Globus pallidus (tissue), 1 donor: Measurements from ENCODE around the gene SERPINC1.
"Not testable (repeated sequence)": the region's sequence is repeated elsewhere in the genome, so short reads cannot be mapped to it uniquely, and the experiment has no call there.

ENCODE experiments used
- DNase-seq: peaks from one replicate; pipeline ENCODE4 v3.0.0-alpha.2; 2015; ENCODE audit warnings: low spot score

Gene SERPINC1

DNA sequence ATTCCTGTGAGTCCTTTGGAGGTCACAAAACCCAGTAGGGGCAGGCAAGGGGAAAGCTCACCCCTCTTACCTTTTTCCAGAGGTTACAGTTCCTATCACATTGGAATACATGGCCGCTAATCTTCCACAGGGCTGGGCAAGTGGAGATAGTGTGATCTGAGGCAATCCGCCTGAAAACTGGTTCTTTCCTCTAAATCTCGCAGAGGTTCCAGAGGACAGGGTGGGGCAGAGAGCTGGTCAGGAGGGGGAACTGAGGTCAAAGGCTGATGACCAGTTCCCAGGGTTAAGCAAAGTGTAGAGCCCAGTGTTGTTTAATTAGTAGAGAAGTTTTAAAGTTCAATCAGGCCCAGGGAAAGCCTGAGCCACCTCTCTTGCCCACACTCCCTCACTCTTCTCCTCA, at the start of gene SERPINC1:
TSS of gene SERPINC1 (minus strand) at position 179 of the 400 bp plus-strand sequence. CDS start at position 111, 68 bp downstream.
- no peak for DNase-seq

DNA sequence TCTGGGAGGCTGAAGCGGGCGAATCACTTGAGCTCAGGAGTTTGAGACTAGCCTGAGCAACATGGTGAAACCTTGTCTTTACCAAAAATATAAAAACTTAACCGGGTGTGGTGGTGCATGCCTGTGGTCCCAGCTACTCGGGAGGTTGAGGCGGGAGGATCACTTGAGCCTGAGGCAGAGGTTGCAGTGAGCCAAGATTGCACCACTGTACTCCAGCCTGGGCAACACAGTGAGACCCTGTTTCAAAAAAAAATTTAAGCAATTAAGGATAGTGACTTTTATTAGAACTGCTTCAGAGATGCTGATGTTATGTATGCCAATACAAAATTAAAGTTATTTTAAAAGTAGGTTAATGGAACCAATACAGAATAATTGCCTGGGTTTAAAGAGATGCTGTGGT, 48.8 kb upstream of the SERPINC1 start:
- DNase-seq: not testable (repeated sequence)

DNA sequence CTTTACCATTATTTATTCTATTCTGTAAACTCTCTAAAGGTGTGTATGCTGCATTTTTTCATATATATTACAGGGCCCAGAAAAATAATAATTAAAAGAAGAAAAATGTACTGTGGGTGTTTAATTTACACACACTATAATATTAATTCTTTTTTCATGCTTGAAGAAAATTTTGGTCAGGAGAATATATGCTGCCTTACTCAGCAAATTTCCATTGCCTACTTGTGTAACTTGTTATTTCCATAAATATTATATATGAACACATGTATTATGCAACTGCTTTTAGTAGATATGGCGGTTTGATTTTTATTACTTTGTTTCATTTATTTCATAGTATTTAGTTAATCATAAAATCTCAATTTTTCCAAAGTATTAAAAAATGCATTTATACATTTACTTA, 46.4 kb upstream of the SERPINC1 start:
- no peak for DNase-seq

DNA sequence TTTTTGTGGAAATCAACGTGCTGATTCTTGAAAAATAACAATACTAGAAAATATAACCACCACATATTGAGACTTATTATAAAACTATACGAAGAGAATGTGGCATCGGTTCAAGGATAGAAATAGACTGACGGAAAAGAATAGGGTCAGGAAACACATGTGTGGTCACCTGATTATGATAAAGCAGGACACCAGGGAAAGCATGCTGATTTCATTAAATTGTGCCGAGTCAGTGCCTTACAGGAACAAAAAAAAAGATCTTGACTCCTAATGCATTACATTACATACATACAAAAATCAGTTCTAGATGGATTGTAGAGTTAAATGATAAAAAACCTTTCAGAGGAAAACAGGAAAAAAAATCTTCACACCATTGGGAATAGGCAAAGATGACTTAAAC, 43.5 kb upstream of the SERPINC1 start:
- DNase-seq: no peak

DNA sequence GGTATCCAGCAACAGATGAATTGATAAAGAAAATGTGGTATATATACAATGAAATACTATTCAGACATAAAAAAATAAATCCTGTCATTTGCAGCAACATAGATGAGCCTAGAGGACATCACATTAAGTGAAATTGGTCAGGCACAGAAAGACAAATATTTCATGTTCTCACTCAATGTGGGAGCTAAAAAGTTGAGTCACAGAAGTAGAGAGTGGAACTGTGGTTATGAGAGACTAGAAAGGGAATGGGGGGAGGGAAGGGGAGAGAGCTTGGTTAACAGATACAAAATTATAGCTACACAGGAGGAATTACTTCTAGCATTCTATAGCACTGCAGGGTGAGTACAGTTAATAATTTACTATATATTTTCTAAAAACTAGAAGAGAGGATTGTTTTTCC, 37.1 kb upstream of the SERPINC1 start:
- DNase-seq: no peak

DNA sequence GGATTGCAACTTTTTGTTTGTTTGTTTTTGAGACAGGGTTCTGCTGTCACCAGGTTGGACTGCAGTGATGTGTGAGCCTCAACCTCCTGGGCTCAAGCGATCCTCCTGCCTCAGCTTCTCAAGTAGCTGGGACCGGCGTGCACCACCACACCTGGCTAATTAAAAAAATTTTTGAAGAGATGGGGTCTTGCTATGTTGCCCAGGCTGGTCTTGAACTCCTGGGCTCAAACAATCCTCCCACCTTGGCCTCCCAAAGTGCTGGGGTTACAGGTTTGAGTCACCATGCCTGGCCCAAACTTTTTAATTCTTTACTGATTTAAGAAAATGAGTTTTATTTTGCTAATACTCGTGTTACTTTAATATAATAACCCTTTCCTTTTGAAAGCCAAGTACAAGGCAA, 31.5 kb upstream of the SERPINC1 start:
- no peak for DNase-seq

DNA sequence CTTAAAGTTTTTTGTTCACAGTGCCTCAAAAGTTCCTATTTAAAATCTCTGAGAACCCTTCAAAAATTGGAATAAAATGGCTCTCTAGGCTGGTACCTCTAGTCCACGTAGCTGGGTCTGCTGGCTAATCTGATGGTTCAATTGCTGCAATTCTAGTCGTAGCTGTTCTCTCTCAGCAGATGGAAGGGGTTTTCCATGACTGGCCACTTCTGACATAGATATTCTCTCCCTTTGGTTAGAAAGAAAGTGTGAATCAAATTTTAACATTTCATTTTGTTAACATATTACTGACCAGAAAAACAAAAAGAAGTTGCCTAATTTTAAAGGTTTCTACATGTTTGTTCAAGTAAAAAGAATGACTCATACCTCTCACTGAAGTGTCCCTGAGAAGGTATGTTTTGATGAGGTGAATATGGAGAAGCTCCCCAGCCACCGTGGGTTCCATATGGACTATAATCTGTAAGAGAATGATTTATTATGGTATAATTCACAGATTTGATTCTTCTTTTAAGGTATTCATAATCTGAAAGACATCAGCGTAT, 29.3 kb upstream of the SERPINC1 start:
- DNase-seq: no peak

DNA sequence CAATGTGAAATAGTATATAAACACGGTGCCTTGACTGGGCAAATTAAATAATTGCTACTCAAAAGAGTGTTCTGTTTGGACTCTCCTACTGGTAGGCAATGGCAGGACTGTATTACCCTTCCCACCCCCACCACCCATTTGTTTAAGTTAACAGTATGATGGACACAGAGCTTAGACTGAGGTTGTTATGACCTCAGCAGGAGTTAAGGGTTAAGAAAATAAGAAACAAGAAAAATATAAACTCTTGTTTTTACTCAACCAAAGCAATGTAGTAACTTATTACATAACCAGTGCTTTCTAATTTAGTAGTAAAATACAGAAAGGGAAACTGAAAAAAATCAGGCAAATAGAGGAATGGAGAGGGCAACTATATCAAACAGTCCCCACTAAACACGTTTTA, 19.9 kb upstream of the SERPINC1 start:
- no peak for DNase-seq

DNA sequence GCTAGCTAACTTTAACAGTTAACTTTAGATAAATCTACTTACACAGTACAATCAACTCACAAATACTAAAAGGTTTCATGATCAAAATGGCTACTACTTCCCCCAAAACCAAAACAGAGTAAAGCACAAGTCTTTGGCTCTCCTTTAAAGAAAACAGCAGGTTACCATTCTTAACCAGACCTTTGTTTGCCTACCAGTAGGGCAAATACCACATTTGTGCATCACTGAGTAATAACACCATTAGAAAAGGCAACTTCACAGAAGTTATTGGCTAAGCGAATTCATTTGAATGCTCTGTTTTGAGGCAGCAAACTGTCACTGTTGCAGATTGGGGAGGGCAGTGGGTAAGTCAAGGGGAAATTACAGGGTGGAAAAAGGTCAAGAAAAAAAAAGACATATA, 17.3 kb upstream of the SERPINC1 start:
- DNase-seq: no peak

DNA sequence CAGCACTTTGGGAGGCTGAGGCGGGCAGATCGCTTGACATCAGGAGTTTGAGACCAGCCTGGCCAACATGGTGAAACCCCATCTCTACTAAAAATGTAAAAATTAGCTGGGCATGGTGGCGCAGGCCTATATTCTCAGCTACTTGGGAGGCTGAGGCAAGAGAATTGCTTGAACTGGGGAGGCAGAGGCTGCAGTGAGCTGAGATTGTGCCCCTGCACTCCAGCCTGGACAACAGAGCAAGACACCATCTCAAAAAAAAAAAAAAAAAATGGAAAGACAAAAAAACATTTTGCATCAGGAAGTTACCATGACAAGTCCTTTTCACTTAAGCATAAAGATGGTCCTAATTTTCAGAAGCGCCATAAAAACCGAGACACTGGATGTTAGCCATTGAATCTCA, 13.4 kb upstream of the SERPINC1 start:
- DNase-seq: not testable (repeated sequence)

DNA sequence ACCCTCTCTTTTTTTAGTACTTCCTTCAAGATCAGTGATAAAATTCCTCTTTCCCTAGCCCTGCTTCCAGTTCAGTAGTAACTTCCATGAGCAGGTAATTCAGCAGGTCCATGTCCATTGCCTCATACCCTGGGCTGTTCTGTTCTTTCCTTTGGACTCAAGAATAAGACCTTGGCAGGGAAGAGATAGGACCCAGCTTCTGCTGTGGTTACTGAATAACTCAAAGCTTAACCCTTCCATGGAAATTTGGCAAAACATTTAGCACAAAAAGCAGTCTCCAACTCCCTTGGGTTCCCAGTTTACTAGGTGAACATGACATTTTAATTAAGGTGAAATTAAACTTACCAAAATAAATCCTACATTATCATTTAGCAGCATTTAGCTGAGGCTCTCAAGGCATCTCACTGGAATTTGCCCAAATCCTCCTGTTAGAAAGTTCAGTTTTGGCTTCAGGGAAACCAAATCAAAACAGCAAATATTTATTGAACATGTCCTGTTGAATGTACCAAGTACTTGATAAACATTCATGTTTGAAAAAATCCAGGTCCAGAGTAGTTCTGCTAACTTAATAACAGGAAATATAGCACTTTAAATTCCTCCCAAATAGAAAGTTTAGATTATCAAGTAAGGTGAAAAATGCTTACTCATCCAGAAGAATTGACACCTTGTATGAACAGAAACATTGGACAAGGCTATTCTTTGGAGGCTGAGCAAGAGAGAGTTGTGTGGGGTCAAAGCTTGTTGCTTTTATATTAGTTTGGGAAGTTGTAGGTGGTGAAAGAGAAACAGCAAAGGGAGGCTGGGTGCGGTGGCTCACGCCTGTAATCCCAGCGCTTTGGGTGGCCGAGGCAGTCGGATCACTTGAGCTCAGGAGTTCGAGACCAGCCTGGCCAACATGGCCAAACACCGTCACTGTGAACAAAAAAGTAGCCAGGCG, 8.4 kb upstream of the SERPINC1 start:
- no peak for DNase-seq

DNA sequence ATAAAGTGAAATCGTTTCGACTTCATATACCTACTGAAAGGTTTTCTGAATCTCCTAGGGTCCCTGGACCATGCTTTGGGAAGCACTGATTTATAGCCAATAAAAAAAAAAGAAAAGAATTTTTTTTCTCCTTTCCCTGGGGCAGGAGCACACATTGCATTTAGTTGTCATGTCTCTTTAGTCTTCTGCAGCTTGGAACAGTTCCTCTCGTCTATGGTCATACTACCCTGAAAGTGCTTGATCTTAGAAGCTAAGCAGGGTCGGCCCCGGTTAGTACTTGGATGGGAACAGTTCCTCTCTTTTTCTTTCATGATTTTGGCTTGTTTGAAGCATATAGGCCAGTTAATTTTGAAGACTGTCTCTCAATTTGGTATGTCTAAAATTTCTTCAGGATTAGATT, 3.7 kb upstream of the SERPINC1 start:
- no peak for DNase-seq

DNA sequence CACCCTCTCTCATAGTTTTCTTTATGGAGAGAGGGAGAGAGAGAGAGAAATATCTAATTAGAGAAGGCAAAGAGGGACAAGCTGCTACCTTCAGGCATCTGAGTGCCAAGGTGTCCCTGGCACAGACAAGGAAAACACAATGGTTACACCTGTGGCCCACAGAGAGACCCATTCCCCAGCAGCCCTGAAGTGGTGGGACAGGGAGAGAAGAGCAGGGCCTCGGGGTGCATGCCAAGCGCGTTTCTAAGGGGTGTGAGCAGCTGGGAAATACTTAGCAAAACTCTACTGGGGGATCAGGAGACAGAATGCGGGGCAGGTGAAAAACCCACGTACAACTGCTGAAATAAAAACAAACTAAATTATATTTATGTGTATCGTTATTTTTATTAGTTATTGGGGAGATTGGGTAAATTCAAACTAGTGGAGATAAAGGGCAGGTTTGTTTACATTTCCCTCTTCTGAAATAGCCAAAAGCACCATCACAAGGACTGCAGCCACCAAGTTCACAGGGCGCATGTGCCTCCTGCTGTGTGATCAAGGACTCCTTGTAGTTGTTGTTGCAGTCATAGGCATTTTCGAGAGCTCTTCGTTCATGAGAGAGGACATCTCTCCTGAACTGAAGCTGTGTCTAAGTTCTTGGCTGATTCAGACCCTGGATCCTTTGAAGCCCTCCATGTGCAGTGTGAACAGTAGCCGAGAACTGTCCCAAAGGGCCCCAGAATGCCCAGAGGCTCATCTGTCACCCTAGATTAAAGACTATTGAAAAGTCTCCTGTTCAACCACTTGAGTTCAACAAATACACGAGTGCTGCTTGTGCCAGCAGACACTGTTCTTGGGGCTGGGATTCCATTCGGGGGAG, 737 bp upstream of the SERPINC1 start:
- DNase-seq: no peak

DNA sequence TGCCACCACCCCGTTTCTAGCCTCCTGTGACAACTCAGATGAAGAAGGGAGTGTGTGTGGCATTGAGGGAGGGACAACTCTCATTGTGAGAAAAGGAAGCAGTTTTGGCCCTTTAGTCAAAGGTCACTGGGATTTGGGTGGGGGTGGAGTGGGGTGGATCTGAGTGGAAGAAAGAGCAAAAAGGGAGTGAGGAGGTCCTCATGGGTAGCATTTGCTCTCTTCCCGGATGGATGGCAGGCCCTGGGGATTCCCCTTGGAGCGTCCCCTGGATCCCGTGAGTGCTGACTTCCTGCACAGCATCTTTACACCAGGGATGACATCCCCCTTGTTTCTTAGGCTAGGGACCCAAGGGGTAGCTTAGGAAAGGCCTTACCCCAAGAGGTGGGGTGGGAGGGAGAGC, 460 bp downstream of the SERPINC1 start:
- DNase-seq: no peak

DNA sequence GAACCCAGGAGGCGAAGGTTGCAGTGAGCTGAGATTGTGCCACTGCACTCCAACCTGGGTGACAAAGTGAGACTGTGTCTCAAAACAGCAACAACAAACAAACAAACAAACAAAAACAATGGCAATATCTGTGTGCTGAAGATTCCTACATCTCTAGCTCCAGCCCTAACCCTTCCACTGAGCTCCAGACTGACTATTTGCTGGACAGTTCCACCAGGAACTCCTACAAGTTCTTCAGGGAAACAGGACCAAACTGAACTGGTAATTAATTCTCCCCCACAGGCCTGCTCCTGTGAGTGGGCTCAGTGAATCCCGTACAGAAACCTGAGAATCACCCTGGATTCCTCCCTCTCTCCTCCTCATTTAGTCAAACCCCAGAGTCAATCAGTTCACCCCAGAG, 1.5 kb downstream of the SERPINC1 start:
- no peak for DNase-seq

DNA sequence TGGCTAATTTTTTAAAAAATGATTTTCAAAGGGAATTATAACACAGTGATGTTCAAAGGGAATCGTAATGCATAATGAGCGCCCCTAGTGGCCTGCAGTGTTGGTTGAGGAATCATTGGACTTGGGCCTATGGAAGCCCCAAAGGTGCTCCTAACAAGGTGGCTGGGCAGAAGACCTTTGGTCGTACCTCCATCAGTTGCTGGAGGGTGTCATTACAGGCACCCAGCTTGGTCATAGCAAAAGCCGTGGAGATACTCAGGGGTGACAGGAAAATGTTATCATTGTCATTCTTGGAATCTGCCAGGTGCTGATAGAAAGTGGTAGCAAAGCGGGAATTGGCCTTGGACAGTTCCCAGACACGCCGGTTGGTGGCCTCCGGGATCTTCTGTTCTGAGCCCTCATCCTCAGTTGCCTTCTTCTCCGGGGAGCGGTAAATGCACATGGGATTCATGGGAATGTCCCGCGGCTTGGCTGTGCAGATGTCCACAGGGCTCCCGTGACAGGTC, 2.7 kb downstream of the SERPINC1 start:
- DNase-seq: no peak

DNA sequence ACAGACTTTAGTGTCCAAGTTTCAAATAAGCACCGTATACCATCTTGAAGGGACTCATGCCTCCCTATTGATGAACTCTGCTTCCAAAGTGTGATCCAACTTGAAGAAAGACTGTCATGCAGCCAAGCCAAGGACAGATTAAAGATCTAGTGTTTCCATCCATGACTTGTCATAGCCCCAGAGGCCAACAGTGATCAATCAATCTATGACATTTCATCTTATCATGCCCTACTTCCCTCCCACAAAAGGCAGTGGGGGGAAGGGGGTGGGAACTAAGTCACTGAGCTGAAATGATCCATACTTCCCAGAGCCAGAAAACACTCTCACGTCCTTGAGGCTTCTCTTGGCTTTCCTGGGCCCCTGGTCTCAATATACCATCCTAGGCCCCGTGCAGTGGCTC, 4.0 kb downstream of the SERPINC1 start:
- DNase-seq: no peak

DNA sequence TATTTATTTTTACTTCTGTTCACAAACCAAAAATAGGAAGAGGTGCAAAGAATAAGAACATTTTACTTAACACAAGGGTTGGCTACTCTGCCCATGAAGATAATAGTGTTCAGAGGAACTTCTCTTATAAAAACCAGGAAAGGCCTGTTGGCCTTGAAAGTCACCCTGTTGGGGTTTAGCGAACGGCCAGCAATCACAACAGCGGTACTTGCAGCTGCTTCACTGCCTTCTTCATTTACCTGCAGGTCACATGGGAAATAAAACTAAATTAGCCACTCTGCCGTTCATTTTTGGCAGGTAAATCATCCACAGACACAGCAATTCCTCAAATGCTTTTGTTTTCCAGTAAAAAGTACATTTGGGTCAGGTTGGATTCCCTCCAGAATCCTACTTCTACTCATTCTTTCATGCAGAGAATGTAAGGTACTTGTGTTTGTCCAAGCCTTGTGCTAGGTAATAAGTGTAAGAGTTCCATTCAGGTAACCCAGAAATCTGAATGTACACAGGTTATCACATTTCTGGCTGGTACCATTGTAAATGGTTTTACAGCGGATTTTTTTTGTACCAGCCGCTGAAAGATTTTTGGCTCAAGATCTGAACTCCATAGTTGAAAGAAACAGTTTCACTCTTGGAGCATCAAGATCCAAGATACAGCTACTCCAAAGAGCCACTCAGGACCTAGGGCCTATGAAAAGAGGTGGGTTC, 13.1 kb downstream of the SERPINC1 start:
- no peak for DNase-seq

DNA sequence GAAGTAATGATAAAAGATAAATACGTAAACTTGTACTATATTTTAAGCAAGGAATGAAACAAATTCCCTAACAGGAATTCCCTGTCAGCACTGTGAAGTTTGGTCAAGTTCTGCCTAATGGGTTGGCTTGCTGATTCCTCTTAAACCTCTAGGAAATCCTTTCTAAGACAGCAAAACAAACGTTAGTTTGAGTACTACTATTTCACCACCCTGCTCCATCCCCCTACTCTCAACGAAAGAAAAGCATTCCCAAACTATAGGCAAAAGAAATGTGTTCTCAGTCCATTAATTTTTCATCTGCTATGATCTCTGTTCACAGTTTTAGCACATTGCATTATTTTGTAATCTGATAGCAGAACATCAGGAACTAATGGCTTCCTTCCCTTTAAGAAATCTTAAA, 16.1 kb downstream of the SERPINC1 start:
- no peak for DNase-seq

DNA sequence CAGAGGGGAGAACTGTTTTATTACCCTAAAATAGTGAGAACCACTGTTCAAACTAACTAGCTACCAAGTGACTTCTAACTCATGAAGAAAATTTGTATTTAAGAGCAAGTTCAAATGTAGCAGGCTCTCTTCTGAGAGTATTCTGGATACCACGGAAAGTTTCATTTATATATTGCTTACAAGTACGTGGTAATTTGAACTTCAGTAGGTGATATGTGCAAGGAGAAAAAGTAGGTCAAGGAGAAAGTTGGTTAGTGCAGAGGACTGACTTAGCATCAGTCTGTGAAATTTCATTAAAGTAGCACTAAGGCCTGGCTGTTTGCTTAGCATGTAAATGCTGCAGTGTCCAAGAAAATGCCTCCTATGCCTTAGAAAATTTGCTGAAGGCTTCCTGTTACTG, 16.7 kb downstream of the SERPINC1 start:
- DNase-seq: no peak

DNA sequence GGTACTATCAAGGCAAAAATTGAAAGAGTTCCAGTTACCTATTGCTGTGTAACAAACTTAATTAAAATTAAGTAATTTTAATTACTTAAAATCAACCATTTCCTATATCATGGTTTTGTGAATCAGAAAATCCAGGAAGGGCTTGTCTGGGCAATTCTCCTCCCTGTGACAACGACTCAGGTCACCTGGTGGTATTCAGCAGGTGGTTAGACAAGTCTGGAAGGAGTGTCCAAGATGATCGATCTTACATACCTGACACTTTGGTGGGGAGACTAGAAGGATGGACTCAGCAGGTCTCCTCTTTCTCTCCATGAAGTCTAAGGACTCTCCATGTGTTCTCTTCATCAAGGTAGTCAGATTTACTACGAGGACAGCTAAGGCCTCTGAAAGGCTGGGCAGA, 22.9 kb downstream of the SERPINC1 start:
- no peak for DNase-seq

DNA sequence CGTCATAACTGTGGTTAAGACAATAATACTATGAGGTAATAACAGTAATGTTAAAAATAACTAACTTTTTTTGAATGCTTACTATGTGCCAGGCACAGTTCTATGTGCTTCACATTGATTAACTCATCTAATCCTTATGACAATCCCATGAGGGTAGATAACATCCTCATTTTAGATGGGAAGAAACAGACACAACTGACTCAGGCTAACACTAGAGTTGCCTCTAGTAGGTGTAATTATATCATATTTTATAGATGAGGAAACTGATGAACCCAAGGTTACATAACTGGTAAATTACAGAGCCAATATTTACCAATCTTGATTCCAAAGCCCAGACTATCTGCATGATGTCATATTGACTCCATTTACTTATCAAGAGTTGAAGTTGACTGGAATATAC, 23.5 kb downstream of the SERPINC1 start:
- no peak for DNase-seq
